H9 (cell line): ENCODE results near the gene PRKCB. TPM values are rescaled to one million over a fixed set of nuclear protein-coding genes. Genes with fewer than 3 reads are reported as not detected.

Experiments
- DNase-seq: peaks from one replicate; pipeline ENCODE4 v3.0.0-alpha.2; 2017
- H2AFZ ChIP-seq: one replicate; pipeline ENCODE4 v1.6.1; 2013; ENCODE audit warnings: mild to moderate bottlenecking, low read length, control low read depth, moderate library complexity
- H2AK5ac ChIP-seq: 2 replicates; pipeline ENCODE4 v1.6.1; 2013; ENCODE audit warnings: low read length, control low read depth, mixed read lengths; ENCODE audit not compliant: insufficient read length
- H2BK120ac ChIP-seq: one replicate; pipeline ENCODE4 v1.6.1; 2013; ENCODE audit warnings: low read depth, mild to moderate bottlenecking, low read length, control low read depth, inconsistent platforms; ENCODE audit not compliant: poor library complexity, severe bottlenecking
- H2BK12ac ChIP-seq: 2 replicates; pipeline ENCODE4 v1.6.1; 2013; ENCODE audit warnings: low read length, control low read depth, mixed read lengths, low read depth; ENCODE audit not compliant: insufficient read length
- H2BK15ac ChIP-seq: 2 replicates; pipeline ENCODE4 v1.6.1; 2013; ENCODE audit warnings: low read depth, low read length, control low read depth
- H2BK20ac ChIP-seq: one replicate; pipeline ENCODE4 v1.6.1; 2013; ENCODE audit warnings: low read depth, mild to moderate bottlenecking, low read length, control low read depth, inconsistent platforms; ENCODE audit not compliant: poor library complexity, severe bottlenecking
- H2BK5ac ChIP-seq: 2 replicates; pipeline ENCODE4 v1.6.1; 2013; ENCODE audit warnings: low read length, control low read depth, mixed read lengths; ENCODE audit not compliant: insufficient read length
- H3K14ac ChIP-seq: 2 replicates; pipeline ENCODE4 v1.6.1; 2013; ENCODE audit warnings: low read length, control low read depth; ENCODE audit not compliant: insufficient read depth
- H3K18ac ChIP-seq: 2 replicates; pipeline ENCODE4 v1.6.1; 2013; ENCODE audit warnings: low read depth, mild to moderate bottlenecking, mixed read lengths, low read length, control low read depth; ENCODE audit not compliant: insufficient read length
- H3K23ac ChIP-seq: 2 replicates; pipeline ENCODE4 v1.6.1; 2013; ENCODE audit warnings: low read length, control low read depth, mixed read lengths, low read depth; ENCODE audit not compliant: insufficient read length
- H3K23me2 ChIP-seq: 2 replicates; pipeline ENCODE4 v1.6.1; 2013; ENCODE audit warnings: low read depth, mild to moderate bottlenecking, mixed read lengths, low read length, control low read depth; ENCODE audit not compliant: insufficient read length, poor library complexity, severe bottlenecking
- H3K27ac ChIP-seq: 2 replicates; pipeline ENCODE4 v1.5.1; 2013; ENCODE audit warnings: low read length, control low read depth, mixed read lengths, low read depth; ENCODE audit not compliant: insufficient read length
- H3K27me3 ChIP-seq: 2 replicates; pipeline ENCODE4 v1.6.1; 2013; ENCODE audit warnings: low read length, control low read depth, inconsistent platforms; ENCODE audit not compliant: insufficient read depth
- H3K4ac ChIP-seq: 2 replicates; pipeline ENCODE4 v1.6.1; 2013; ENCODE audit warnings: low read depth, mild to moderate bottlenecking, control low read depth, inconsistent platforms, low read length, moderate library complexity
- H3K4me1 ChIP-seq: 2 replicates; pipeline ENCODE4 v1.6.1; 2013; ENCODE audit warnings: low read length, control low read depth, inconsistent platforms; ENCODE audit not compliant: insufficient read depth
- H3K4me2 ChIP-seq: 2 replicates; pipeline ENCODE4 v1.6.1; 2013; ENCODE audit warnings: low read length, control low read depth, mixed read lengths; ENCODE audit not compliant: insufficient read length, insufficient read depth
- H3K56ac ChIP-seq: 2 replicates; pipeline ENCODE4 v1.6.1; 2013; ENCODE audit warnings: low read depth, mild to moderate bottlenecking, mixed read lengths, low read length, control low read depth; ENCODE audit not compliant: insufficient read length
- H3K79me1 ChIP-seq: 2 replicates; pipeline ENCODE4 v1.6.1; 2013; ENCODE audit warnings: low read depth, mild to moderate bottlenecking, moderate library complexity, low read length, control low read depth, inconsistent platforms; ENCODE audit not compliant: insufficient read depth, poor library complexity, severe bottlenecking
- H3K79me2 ChIP-seq: 2 replicates; pipeline ENCODE4 v1.6.1; 2013; ENCODE audit warnings: low read length, control low read depth, inconsistent platforms; ENCODE audit not compliant: insufficient read depth
- H3K9ac ChIP-seq: 2 replicates; pipeline ENCODE4 v1.6.1; 2013; ENCODE audit warnings: low read length, control low read depth, mixed read lengths; ENCODE audit not compliant: insufficient read length; ENCODE audit errors: extremely low read depth
- H3K9me3 ChIP-seq: one replicate; pipeline ENCODE4 v1.6.1; 2013; ENCODE audit warnings: low read depth, low read length, inconsistent platforms; ENCODE audit not compliant: control insufficient read depth
- H3T11ph ChIP-seq: one replicate; pipeline ENCODE4 v1.6.1; 2013; ENCODE audit warnings: mild to moderate bottlenecking, low read length, control low read depth, inconsistent platforms
- H4K20me1 ChIP-seq: one replicate; pipeline ENCODE4 v1.6.1; 2013; ENCODE audit not compliant: control insufficient read depth, insufficient read length, insufficient read depth
- H4K5ac ChIP-seq: 2 replicates; pipeline ENCODE4 v1.6.1; 2013; ENCODE audit warnings: low read depth, mild to moderate bottlenecking, mixed read lengths, low read length, control low read depth; ENCODE audit not compliant: insufficient read length
- H4K8ac ChIP-seq: replicated peaks from 2 replicates; pipeline ENCODE4 v1.6.1; 2013; ENCODE audit warnings: low read length, control low read depth, mixed read lengths, low read depth; ENCODE audit not compliant: insufficient read length
- H4K91ac ChIP-seq: 2 replicates; pipeline ENCODE4 v1.6.1; 2013; ENCODE audit warnings: low read depth, mild to moderate bottlenecking, moderate library complexity, mixed read lengths, low read length, control low read depth; ENCODE audit not compliant: insufficient read length
- H3K27ac Mint-ChIP-seq, 3 experiments: 2 replicates in 2 of 3; 3 replicates in 1 of 3; pipeline ENCODE4 v1.8.0; 2020 to 2021; ENCODE audit warnings: mixed read lengths in 3 of 3, mild to moderate bottlenecking in 1 of 3, moderate library complexity in 1 of 3
- H3K27me3 Mint-ChIP-seq: 2 replicates; pipeline ENCODE4 v1.8.0; 2021; ENCODE audit warnings: low read depth, mild to moderate bottlenecking, moderate library complexity, mixed read lengths
- H3K36me3 Mint-ChIP-seq, 3 experiments: 2 replicates in 2 of 3; 3 replicates in 1 of 3; pipeline ENCODE4 v1.8.0; 2020 to 2021; ENCODE audit warnings: low read depth in 3 of 3, mixed read lengths in 3 of 3; ENCODE audit not compliant: insufficient read depth in 1 of 3
- H3K4me1 Mint-ChIP-seq, 2 experiments: 2 replicates each; pipeline ENCODE4 v1.8.0; 2020; ENCODE audit warnings: mixed read lengths in 2 of 2
- H3K4me3 Mint-ChIP-seq, 2 experiments: 2 replicates in 1 of 2; 3 replicates in 1 of 2; pipeline ENCODE4 v1.8.0; 2020 to 2021; ENCODE audit warnings: mild to moderate bottlenecking in 2 of 2, mixed read lengths in 2 of 2, moderate library complexity in 1 of 2
- H3K9me3 Mint-ChIP-seq, 2 experiments: 2 replicates in 1 of 2; 3 replicates in 1 of 2; pipeline ENCODE4 v1.8.0; 2020; ENCODE audit warnings: mild to moderate bottlenecking in 2 of 2, mixed read lengths in 2 of 2, moderate library complexity in 1 of 2
- CTCF ChIP-seq: fragments of 200-600 bp; sonication (generic); conservative IDR thresholded peaks from 3 replicates; pipeline ENCODE4 v1.8.0; 2021; ENCODE audit warnings: antibody characterized with exemption, mild to moderate bottlenecking
- WGBS: extraction: QIAGEN DNeasy Blood & Tissue Kit; methylation state at CpG from one replicate; pipeline ENCODE4 v1.1.7; 2013; ENCODE audit warnings: missing lambda C conversion rate, low lambda C conversion rate, mixed read lengths; ENCODE audit not compliant: insufficient read length; ENCODE audit errors: extremely low coverage; 5-methylcytosine and 5-hydroxymethylcytosine counted together
- total RNA-seq: library from RNA; stranded (reverse); gene quantifications from 2 replicates; pipeline ENCODE4 v1.2.1, GENCODE V29; 2021

PRKCB gene
- total RNA-seq, 1 experiment from 2014 or later = 7.0 TPM

DNA sequence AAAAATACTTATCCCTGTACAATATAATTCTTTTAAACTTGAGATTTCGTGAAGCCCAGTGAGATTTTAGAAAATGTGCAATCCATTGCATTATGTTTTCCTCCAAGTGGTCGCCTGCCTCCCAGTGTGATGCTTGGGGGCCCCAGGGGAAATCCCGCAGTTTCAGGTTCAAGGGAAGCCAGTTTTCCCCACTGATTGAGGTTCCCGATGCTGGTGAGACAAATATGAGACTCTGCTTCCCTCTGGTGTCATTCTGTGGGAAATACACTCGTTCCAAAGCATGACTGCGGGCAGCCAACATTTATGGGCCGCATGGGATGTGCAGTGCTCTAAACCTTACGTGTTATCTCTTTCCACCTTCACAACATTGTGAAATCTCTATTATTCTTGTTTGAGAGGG is 200.8 kb downstream of the PRKCB start:
- Histone ChIP-seq H3K4me2 (no peak overlapping the region), H2BK120ac (no peak overlapping the region), H2BK12ac (no peak overlapping the region), H3K4me1 (no peaks in the 10 kb centered on the region), H3T11ph (no peak overlapping the region), H2BK5ac (no peak overlapping the region), H3K27ac (no peak overlapping the region), H3K79me2 (no peaks in the 10 kb centered on the region), H3K4ac (no peak overlapping the region), H3K9ac (no peak overlapping the region), H2BK15ac (no peak overlapping the region), H4K20me1 (no peaks in the 10 kb centered on the region), H2AK5ac (no peak overlapping the region), H2AFZ (no peak overlapping the region), H4K91ac (no peak overlapping the region), H3K23ac (no peak overlapping the region), H3K27me3 (no peaks in the 10 kb centered on the region), H3K56ac (no peak overlapping the region), H3K18ac (no peak overlapping the region), H2BK20ac (no peak overlapping the region), H3K79me1 (no peaks in the 10 kb centered on the region), H4K8ac (no peak overlapping the region), H4K5ac (no peak overlapping the region), H3K14ac (no peak overlapping the region), H3K23me2 (no peaks in the 10 kb centered on the region), H3K9me3 (no peaks in the 10 kb centered on the region)
- DNase-seq = peak; percentile 55
- Mint-ChIP-seq H3K9me3 (peaks cover 4 to 15% of the 10 kb centered on the region in 2 experiments; a peak in 4 of 5 replicates), H3K36me3 (peaks cover 0 to 12% (median 5%) of the 10 kb centered on the region in 3 experiments; a peak in 4 of 7 replicates), H3K27ac (no peak overlapping the region), H3K4me1 (peaks cover 2 to 6% of the 10 kb centered on the region in 2 experiments; a peak in 3 of 4 replicates), H3K4me3 (no peak overlapping the region), H3K27me3 (peaks cover 7% of the 10 kb centered on the region)
- WGBS = no CpG with 5 or more reads among the region's 8 CpGs
- peak; percentile 84 for TF ChIP-seq CTCF
